Neural cell (in vitro differentiated cells): ENCODE results near the gene GALNT16.

ENCODE experiments used
- EZH2 ChIP-seq: fragments of 200-600, 300-800 bp; shearing (Covaris generic), sonication (generic); IDR thresholded peaks from 2 replicates; pipeline ENCODE4 v1.6.1; 2014; ENCODE audit warnings: antibody characterized with exemption, low read length, borderline replicate concordance, mild to moderate bottlenecking; ENCODE audit not compliant: insufficient read depth, poor library complexity, severe bottlenecking
- TF ChIP-seq, protein P1 (sequence below): fragments of 450-650 bp; IDR thresholded peaks from 2 replicates; pipeline ENCODE4 v1.5.1; 2014; ENCODE audit warnings: antibody characterized with exemption, mild to moderate bottlenecking, moderate library complexity; ENCODE audit not compliant: poor library complexity, severe bottlenecking

DNA sequence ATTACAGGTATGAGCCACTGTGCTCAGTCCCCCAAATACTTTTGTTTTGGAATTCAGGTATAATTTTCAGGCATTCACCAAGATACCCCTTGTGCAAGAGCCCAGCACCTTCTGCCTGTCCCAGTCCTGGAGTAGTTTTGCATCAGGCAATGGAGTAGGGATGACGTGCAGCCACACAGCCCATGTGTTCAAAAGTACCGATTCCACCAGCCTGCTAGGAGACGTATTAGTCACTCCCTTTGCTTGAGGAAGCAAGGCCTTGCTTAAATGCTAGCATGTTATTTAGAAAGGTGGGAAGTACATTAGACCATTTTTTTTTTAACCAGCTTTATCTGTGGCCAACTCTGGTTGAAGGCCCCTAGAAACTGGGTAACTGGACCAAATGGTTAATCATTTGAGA is 15.0 kb upstream of the GALNT16 start:
- no peak for TF ChIP-seq EZH2
- TF ChIP-seq, protein P1, sequence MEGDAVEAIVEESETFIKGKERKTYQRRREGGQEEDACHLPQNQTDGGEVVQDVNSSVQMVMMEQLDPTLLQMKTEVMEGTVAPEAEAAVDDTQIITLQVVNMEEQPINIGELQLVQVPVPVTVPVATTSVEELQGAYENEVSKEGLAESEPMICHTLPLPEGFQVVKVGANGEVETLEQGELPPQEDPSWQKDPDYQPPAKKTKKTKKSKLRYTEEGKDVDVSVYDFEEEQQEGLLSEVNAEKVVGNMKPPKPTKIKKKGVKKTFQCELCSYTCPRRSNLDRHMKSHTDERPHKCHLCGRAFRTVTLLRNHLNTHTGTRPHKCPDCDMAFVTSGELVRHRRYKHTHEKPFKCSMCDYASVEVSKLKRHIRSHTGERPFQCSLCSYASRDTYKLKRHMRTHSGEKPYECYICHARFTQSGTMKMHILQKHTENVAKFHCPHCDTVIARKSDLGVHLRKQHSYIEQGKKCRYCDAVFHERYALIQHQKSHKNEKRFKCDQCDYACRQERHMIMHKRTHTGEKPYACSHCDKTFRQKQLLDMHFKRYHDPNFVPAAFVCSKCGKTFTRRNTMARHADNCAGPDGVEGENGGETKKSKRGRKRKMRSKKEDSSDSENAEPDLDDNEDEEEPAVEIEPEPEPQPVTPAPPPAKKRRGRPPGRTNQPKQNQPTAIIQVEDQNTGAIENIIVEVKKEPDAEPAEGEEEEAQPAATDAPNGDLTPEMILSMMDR = no peak
